ENCODE measurements around the gene CFAP61. TPM values are rescaled to one million over a fixed set of nuclear protein-coding genes. Genes with fewer than 3 reads are reported as not detected.

Gene CFAP61
- polyA plus RNA-seq, 1 of the 3 experiments (the other 2 are of a cell fraction): 0.26 TPM

DNA sequence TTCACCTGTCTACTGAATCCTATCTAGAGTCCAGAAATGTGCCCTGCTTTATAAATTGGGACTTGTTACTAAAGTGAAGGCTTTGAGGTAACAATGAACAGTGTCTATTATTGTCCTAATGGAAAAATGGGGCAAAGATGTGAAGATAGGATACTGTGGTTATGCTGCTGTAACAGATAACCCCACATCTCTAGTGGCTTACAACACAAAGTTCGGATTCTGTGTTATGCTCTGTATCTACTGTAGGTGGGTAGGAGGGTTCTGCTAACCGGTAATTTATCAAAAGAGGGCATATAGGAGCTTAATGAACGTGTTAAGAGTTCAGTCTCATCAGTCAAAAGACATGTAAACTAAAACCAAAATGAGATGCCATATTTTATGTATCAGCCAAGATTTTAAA, 28.9 kb upstream of the CFAP61 start:
- no peaks in the 10 kb centered on the region for H3K9me2 ChIP-seq
- peaks cover 8% of the 10 kb centered on the region for H3F3A ChIP-seq (replicated peaks; ENCODE audit: insufficient read depth)
- no peak for DNase-seq
- POLR2A ChIA-PET: no interaction called here
- no peaks in the 10 kb centered on the region for H3K27me3 ChIP-seq (ENCODE audit: insufficient read depth)
- H4K20me1 ChIP-seq (ENCODE audit: insufficient read depth): peaks cover 40% of the 10 kb centered on the region
- CTCF ChIA-PET: no interaction called here
- WGBS (ENCODE audit: low lambda C conversion rate): 97% methylated on average over 3 of the region's 3 CpGs
- H3K9me3 ChIP-seq: no peaks in the 10 kb centered on the region
- no peak overlapping the region for H3K27ac ChIP-seq (ENCODE audit: low read depth in 2 of 2, low read length in 1 of 2)
- TF ChIP-seq, protein P1, sequence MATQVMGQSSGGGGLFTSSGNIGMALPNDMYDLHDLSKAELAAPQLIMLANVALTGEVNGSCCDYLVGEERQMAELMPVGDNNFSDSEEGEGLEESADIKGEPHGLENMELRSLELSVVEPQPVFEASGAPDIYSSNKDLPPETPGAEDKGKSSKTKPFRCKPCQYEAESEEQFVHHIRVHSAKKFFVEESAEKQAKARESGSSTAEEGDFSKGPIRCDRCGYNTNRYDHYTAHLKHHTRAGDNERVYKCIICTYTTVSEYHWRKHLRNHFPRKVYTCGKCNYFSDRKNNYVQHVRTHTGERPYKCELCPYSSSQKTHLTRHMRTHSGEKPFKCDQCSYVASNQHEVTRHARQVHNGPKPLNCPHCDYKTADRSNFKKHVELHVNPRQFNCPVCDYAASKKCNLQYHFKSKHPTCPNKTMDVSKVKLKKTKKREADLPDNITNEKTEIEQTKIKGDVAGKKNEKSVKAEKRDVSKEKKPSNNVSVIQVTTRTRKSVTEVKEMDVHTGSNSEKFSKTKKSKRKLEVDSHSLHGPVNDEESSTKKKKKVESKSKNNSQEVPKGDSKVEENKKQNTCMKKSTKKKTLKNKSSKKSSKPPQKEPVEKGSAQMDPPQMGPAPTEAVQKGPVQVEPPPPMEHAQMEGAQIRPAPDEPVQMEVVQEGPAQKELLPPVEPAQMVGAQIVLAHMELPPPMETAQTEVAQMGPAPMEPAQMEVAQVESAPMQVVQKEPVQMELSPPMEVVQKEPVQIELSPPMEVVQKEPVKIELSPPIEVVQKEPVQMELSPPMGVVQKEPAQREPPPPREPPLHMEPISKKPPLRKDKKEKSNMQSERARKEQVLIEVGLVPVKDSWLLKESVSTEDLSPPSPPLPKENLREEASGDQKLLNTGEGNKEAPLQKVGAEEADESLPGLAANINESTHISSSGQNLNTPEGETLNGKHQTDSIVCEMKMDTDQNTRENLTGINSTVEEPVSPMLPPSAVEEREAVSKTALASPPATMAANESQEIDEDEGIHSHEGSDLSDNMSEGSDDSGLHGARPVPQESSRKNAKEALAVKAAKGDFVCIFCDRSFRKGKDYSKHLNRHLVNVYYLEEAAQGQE (IDR thresholded peaks at IDR 0.05; ENCODE audit: low read depth, low read length): no peak
- TF ChIP-seq MEF2A (IDR thresholded peaks at IDR 0.05; ENCODE audit: borderline replicate concordance, low read depth): no peak
- no peak for TF ChIP-seq CHD2 (IDR thresholded peaks at IDR 0.05; ENCODE audit: low read length, partially characterized antibody)
- no peak for TF ChIP-seq YY1 (IDR thresholded peaks at IDR 0.05; ENCODE audit: low read depth)
- TF ChIP-seq, protein P2, sequence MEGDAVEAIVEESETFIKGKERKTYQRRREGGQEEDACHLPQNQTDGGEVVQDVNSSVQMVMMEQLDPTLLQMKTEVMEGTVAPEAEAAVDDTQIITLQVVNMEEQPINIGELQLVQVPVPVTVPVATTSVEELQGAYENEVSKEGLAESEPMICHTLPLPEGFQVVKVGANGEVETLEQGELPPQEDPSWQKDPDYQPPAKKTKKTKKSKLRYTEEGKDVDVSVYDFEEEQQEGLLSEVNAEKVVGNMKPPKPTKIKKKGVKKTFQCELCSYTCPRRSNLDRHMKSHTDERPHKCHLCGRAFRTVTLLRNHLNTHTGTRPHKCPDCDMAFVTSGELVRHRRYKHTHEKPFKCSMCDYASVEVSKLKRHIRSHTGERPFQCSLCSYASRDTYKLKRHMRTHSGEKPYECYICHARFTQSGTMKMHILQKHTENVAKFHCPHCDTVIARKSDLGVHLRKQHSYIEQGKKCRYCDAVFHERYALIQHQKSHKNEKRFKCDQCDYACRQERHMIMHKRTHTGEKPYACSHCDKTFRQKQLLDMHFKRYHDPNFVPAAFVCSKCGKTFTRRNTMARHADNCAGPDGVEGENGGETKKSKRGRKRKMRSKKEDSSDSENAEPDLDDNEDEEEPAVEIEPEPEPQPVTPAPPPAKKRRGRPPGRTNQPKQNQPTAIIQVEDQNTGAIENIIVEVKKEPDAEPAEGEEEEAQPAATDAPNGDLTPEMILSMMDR (IDR thresholded peaks at IDR 0.05): no peak
- no peak for TF ChIP-seq NFIC (IDR thresholded peaks at IDR 0.05; ENCODE audit: borderline replicate concordance)
- TF ChIP-seq, protein P3, sequence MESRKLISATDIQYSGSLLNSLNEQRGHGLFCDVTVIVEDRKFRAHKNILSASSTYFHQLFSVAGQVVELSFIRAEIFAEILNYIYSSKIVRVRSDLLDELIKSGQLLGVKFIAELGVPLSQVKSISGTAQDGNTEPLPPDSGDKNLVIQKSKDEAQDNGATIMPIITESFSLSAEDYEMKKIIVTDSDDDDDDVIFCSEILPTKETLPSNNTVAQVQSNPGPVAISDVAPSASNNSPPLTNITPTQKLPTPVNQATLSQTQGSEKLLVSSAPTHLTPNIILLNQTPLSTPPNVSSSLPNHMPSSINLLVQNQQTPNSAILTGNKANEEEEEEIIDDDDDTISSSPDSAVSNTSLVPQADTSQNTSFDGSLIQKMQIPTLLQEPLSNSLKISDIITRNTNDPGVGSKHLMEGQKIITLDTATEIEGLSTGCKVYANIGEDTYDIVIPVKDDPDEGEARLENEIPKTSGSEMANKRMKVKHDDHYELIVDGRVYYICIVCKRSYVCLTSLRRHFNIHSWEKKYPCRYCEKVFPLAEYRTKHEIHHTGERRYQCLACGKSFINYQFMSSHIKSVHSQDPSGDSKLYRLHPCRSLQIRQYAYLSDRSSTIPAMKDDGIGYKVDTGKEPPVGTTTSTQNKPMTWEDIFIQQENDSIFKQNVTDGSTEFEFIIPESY (IDR thresholded peaks at IDR 0.05; ENCODE audit: borderline replicate concordance, low read depth): no peak
- TF ChIP-seq GABPA (IDR thresholded peaks at IDR 0.05; ENCODE audit: low read depth): no peak
- no peak for TF ChIP-seq TEAD4 (IDR thresholded peaks at IDR 0.05; ENCODE audit: borderline replicate concordance, insufficient read depth)
- TF ChIP-seq EP300 (IDR thresholded peaks at IDR 0.05; ENCODE audit: borderline replicate concordance in 1 of 2, low read depth in 1 of 2, low read length in 1 of 2): no peak
- TF ChIP-seq, protein P4, sequence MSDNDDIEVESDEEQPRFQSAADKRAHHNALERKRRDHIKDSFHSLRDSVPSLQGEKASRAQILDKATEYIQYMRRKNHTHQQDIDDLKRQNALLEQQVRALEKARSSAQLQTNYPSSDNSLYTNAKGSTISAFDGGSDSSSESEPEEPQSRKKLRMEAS (IDR thresholded peaks at IDR 0.05; ENCODE audit: low read depth): no peak
- TF ChIP-seq JUND (IDR thresholded peaks at IDR 0.05): no peak
- no peak for TF ChIP-seq SIN3A (IDR thresholded peaks at IDR 0.05; ENCODE audit: borderline replicate concordance, low read depth, low read length)
- no peak for TF ChIP-seq POLR2AphosphoS5 (IDR thresholded peaks at IDR 0.05; ENCODE audit: low read depth, low read length)
- H3K9ac ChIP-seq: no peak overlapping the region
- H3K4me1 ChIP-seq (ENCODE audit: control insufficient read depth in 1 of 2, insufficient read depth in 2 of 2, low read depth in 1 of 2, low read length in 1 of 2): peaks cover 6 to 14% of the 10 kb centered on the region in 2 experiments; a peak in 3 of 4 replicates
- peaks cover 35 to 44% of the 10 kb centered on the region in 2 experiments for H3K36me3 ChIP-seq (replicated peaks in 1 of 2; ENCODE audit: control insufficient read depth in 1 of 2, insufficient read depth in 2 of 2, low read length in 1 of 2)
- H2AFZ ChIP-seq (ENCODE audit: low read depth): no peak overlapping the region
- no peak overlapping the region for H3K4me2 ChIP-seq
- H3K4me3 ChIP-seq (ENCODE audit: low read depth in 2 of 2, low read length in 1 of 2): no peak overlapping the region
- peaks cover 96% of the 10 kb centered on the region for H3K79me2 ChIP-seq (ENCODE audit: insufficient read depth)
